Progenitor cell of endocrine pancreas (in vitro differentiated cells): ENCODE measurements around the gene DHX30. TPM values are rescaled to one million over a fixed set of nuclear protein-coding genes. Genes with fewer than 3 reads are reported as not detected.

Source experiments
- DNase-seq: peaks from one replicate; pipeline ENCODE4 v3.0.0; 2021; ENCODE audit warnings: low spot score; ENCODE audit not compliant: unreplicated experiment
- H3K27ac Mint-ChIP-seq: 2 replicates; pipeline ENCODE4 v1.8.0; 2021; ENCODE audit warnings: mild to moderate bottlenecking, moderate library complexity, mixed read lengths
- H3K27me3 Mint-ChIP-seq: 2 replicates; pipeline ENCODE4 v1.8.0; 2021; ENCODE audit warnings: mixed read lengths
- H3K36me3 Mint-ChIP-seq: 2 replicates; pipeline ENCODE4 v1.8.0; 2022; ENCODE audit warnings: mixed read lengths; ENCODE audit not compliant: insufficient read depth
- H3K4me1 Mint-ChIP-seq: 2 replicates; pipeline ENCODE4 v1.8.0; 2021; ENCODE audit warnings: low read depth, mixed read lengths
- H3K4me3 Mint-ChIP-seq: 2 replicates; pipeline ENCODE4 v1.8.0; 2021; ENCODE audit warnings: low read depth, mild to moderate bottlenecking, moderate library complexity, mixed read lengths
- H3K9me3 Mint-ChIP-seq: 2 replicates; pipeline ENCODE4 v1.8.0; 2021; ENCODE audit warnings: low read depth, mixed read lengths
- CTCF ChIP-seq: fragments of 200-600 bp; sonication (generic); IDR thresholded peaks from one replicate; pipeline ENCODE4 v1.5.0; 2021; ENCODE audit warnings: antibody characterized with exemption, mild to moderate bottlenecking; ENCODE audit not compliant: unreplicated experiment
- total RNA-seq: library from RNA; stranded (reverse); gene quantifications from 2 replicates; pipeline ENCODE4 v1.2.1, GENCODE V29; 2021

DHX30 gene
- total RNA-seq, 1 donor from 2014 or later, result 130 TPM

GRCh38 chr3:47854720-47855455 lies 52.0 kb downstream of the DHX30 start:
- no peak for DNase-seq
- no peak overlapping the region for H3K4me3 Mint-ChIP-seq
- H3K9me3 Mint-ChIP-seq, result no peaks in the 10 kb centered on the region
- H3K27ac Mint-ChIP-seq, result no peak overlapping the region
- H3K27me3 Mint-ChIP-seq, result no peaks in the 10 kb centered on the region
- TF ChIP-seq CTCF, result no peak
- H3K4me1 Mint-ChIP-seq, result no peaks in the 10 kb centered on the region
- peaks cover 18% of the 10 kb centered on the region for H3K36me3 Mint-ChIP-seq

- Mint-ChIP-seq H3K4me1 (no peaks in the 10 kb centered on the region), H3K9me3 (no peaks in the 10 kb centered on the region), H3K36me3 (peaks cover 21% of the 10 kb centered on the region), H3K4me3 (no peak overlapping the region), H3K27ac (peak overlapping the region; percentile 51), H3K27me3 (no peaks in the 10 kb centered on the region)
- no peak for TF ChIP-seq CTCF
- DNase-seq, result no peak
Measured at GRCh38 chr3:47855461-47856383, 52.8 kb downstream of the DHX30 start.

- no peaks in the 10 kb centered on the region for H3K9me3 Mint-ChIP-seq
- H3K36me3 Mint-ChIP-seq, result peaks cover 21% of the 10 kb centered on the region
- H3K4me1 Mint-ChIP-seq, result no peaks in the 10 kb centered on the region
- no peaks in the 10 kb centered on the region for H3K27me3 Mint-ChIP-seq
- no peak for DNase-seq
- no peak overlapping the region for H3K27ac Mint-ChIP-seq
- H3K4me3 Mint-ChIP-seq, result no peak overlapping the region
- TF ChIP-seq CTCF, result no peak
Measured at GRCh38 chr3:47856669-47857068, 53.7 kb downstream of the DHX30 start.

- no peak overlapping the region for H3K4me3 Mint-ChIP-seq
- H3K27me3 Mint-ChIP-seq, result no peaks in the 10 kb centered on the region
- H3K9me3 Mint-ChIP-seq, result no peaks in the 10 kb centered on the region
- DNase-seq, result no peak
- no peak for TF ChIP-seq CTCF
- H3K36me3 Mint-ChIP-seq, result peaks cover 19% of the 10 kb centered on the region
- no peak overlapping the region for H3K27ac Mint-ChIP-seq
- H3K4me1 Mint-ChIP-seq, result no peaks in the 10 kb centered on the region
Measured at GRCh38 chr3:47857151-47857550, 54.2 kb downstream of the DHX30 start.

- Mint-ChIP-seq H3K36me3 (peaks cover 15% of the 10 kb centered on the region), H3K27ac (peak overlapping the region; percentile 10), H3K27me3 (no peaks in the 10 kb centered on the region), H3K4me3 (no peak overlapping the region), H3K4me1 (peaks cover under 1% of the 10 kb centered on the region), H3K9me3 (no peaks in the 10 kb centered on the region)
- no peak for TF ChIP-seq CTCF
- DNase-seq, result no peak
Measured at GRCh38 chr3:47859956-47860605, 57.1 kb downstream of the DHX30 start.
